ENCODE data around the gene GAPDH. TPM values are rescaled to one million over a fixed set of nuclear protein-coding genes. Genes with fewer than 3 reads are reported as not detected.
A peak's percentile ranks its signal among the peaks of the same experiment; 100 is the strongest.

Gene GAPDH
- total RNA-seq (2021) (4,276 to 4,694 TPM (median 4,682 TPM) in 3 replicates), Bru-seq, nascent RNA (percentile 99 among the genes with signal in this experiment)
- long read RNA-seq, experiment 1, transcript GAPDH-204 (8 exons, 1,256 nt), result minor isoform, 93 of 7,117 reads
- long read RNA-seq, experiment 1, transcript GAPDH-203 (8 exons, 1,292 nt), result minor isoform, 13 of 7,117 reads
- long read RNA-seq, experiment 1, transcript GAPDH-205 (9 exons, 1,348 nt), result minor isoform, 35 of 7,117 reads
- long read RNA-seq, experiment 1, transcript GAPDH-201 (9 exons, 1,875 nt), result major isoform, 6,566 of 7,117 reads
- long read RNA-seq, experiment 1, partial matches to known transcripts, result 329 of 7,117 reads
- long read RNA-seq, experiment 1, other reads (novel, unspliced or antisense), result 80 of 7,117 reads
- long read RNA-seq, experiment 2, transcript GAPDH-205 (9 exons, 1,348 nt), result minor isoform, 15 of 7,560 reads
- long read RNA-seq, experiment 2, transcript GAPDH-204 (8 exons, 1,256 nt), result minor isoform, 1,267 of 7,560 reads
- long read RNA-seq, experiment 2, transcript GAPDH-201 (9 exons, 1,875 nt), result major isoform, 4,417 of 7,560 reads
- long read RNA-seq, experiment 2, partial matches to known transcripts, result 1,389 of 7,560 reads
- long read RNA-seq, experiment 2, other reads (novel, unspliced or antisense), result 465 of 7,560 reads
- long read RNA-seq, experiment 3, transcript GAPDH-203 (8 exons, 1,292 nt), result minor isoform, 12 of 12,921 reads
- long read RNA-seq, experiment 3, transcript GAPDH-204 (8 exons, 1,256 nt), result minor isoform, 194 of 12,921 reads
- long read RNA-seq, experiment 3, transcript GAPDH-201 (9 exons, 1,875 nt), result major isoform, 11,951 of 12,921 reads
- long read RNA-seq, experiment 3, transcript GAPDH-205 (9 exons, 1,348 nt), result minor isoform, 50 of 12,921 reads
- long read RNA-seq, experiment 3, partial matches to known transcripts, result 529 of 12,921 reads
- long read RNA-seq, experiment 3, other reads (novel, unspliced or antisense), result 180 of 12,921 reads

- H3K9me3 Mint-ChIP-seq, result no peaks in the 10 kb centered on the region
- H3K27ac Mint-ChIP-seq, result peak within 1 kb of the TSS; percentile 99
- peaks cover 66% of the 10 kb centered on the region for H3K36me3 Mint-ChIP-seq
- H3K27me3 Mint-ChIP-seq (ENCODE audit: low read depth), result no peaks in the 10 kb centered on the region
- POLR2A ChIA-PET, result interaction anchor here (0.5 to 1.6 kb wide), 25 partner anchors 19 to 319 kb away, joined by 3 to 23 read pairs (median 4); partner anchors contain the start of genes CHD4, MRPL51, NOP2 and SCNN1A
- peak; percentile 87 for DNase-seq (ENCODE audit: low spot score)
- peak within 1 kb of the TSS; percentile 87 for H3K4me3 Mint-ChIP-seq
- CTCF ChIA-PET, result interaction anchor here (0.5 to 1.6 kb wide), 11 partner anchors 20 to 115 kb away, joined by 3 to 7 read pairs (median 4); partner anchors contain the start of gene NOP2
- peak; percentile 51 for ATAC-seq
- peaks cover 39% of the 10 kb centered on the region for H3K4me1 Mint-ChIP-seq
- TF ChIP-seq ETV6 (CRISPR knock-in tag; IDR thresholded peaks at IDR 0.05), result peak; percentile 73
- no peak; the same call in 1 of the 2 replicates for TF ChIP-seq ESRRA (CRISPR knock-in tag; IDR thresholded peaks at IDR 0.05; ENCODE audit: borderline replicate concordance)
- no peak for TF ChIP-seq SOX15 (CRISPR knock-in tag; IDR thresholded peaks at IDR 0.05)
- TF ChIP-seq AFF4 (CRISPR knock-in tag; IDR thresholded peaks at IDR 0.05; ENCODE audit: borderline replicate concordance), result 0 out of 2 replicates have a peak, but pooled peaks have one; percentile 58
- TF ChIP-seq SP1 (CRISPR knock-in tag; conservative IDR thresholded peaks at IDR 0.05), result peak; percentile 76
- TF ChIP-seq ZNF281 (CRISPR knock-in tag; IDR thresholded peaks at IDR 0.05), result peak; percentile 9; the same call in 1 of the 2 replicates
- no peak for TF ChIP-seq ZNF423 (CRISPR knock-in tag; IDR thresholded peaks at IDR 0.05)
- no peak; the same call in none of the 2 replicates for TF ChIP-seq CREM (CRISPR knock-in tag; IDR thresholded peaks at IDR 0.05)
- TF ChIP-seq ZNF219 (CRISPR knock-in tag; IDR thresholded peaks at IDR 0.05; ENCODE audit: borderline replicate concordance), result no peak
- TF ChIP-seq ZBTB21 (CRISPR knock-in tag; IDR thresholded peaks at IDR 0.05; ENCODE audit: borderline replicate concordance), result no peak
- peak; percentile 94 for TF ChIP-seq SMAD3 (CRISPR knock-in tag; IDR thresholded peaks at IDR 0.05; ENCODE audit: borderline replicate concordance)
- no peak for TF ChIP-seq AR (CRISPR knock-in tag; IDR thresholded peaks at IDR 0.05)
- no peak for TF ChIP-seq HMGA2 (CRISPR knock-in tag; IDR thresholded peaks at IDR 0.05)
- no peak for TF ChIP-seq E2F1 (CRISPR knock-in tag; IDR thresholded peaks at IDR 0.05)
- no peak for TF ChIP-seq ZNF121 (CRISPR knock-in tag; IDR thresholded peaks at IDR 0.05)
- TF ChIP-seq ZSCAN18 (CRISPR knock-in tag; IDR thresholded peaks at IDR 0.05), result no peak
- TF ChIP-seq NR2C2 (CRISPR knock-in tag; IDR thresholded peaks at IDR 0.05), result no peak; the same call in 1 of the 2 replicates
- TF ChIP-seq ZNF232 (CRISPR knock-in tag; IDR thresholded peaks at IDR 0.05), result peak; percentile 54; the same call in 1 of the 2 replicates
- no peak for TF ChIP-seq TEAD4 (CRISPR knock-in tag; IDR thresholded peaks at IDR 0.05)
- TF ChIP-seq TCF7 (CRISPR knock-in tag; IDR thresholded peaks at IDR 0.05; ENCODE audit: low read depth), result no peak
- no peak for TF ChIP-seq PRRX2 (CRISPR knock-in tag; IDR thresholded peaks at IDR 0.05)
- no peak for TF ChIP-seq ZNF138 (CRISPR knock-in tag; conservative IDR thresholded peaks at IDR 0.05)
These were observed at the start of gene GAPDH for GRCh38 chr12:6533923-6534694. Gene GAPDH, plus strand, starts transcription at chr12:6534517. Its CDS starts 316 bp downstream, at chr12:6534833.
